HCT116 (cell line): ENCODE data around the gene CES3. TPM values are rescaled to one million over a fixed set of nuclear protein-coding genes. Genes with fewer than 3 reads are reported as not detected.

Experiments used
- ATAC-seq: fragments of 200-7000 bp; cut with Tn5 transposase; 2 replicates; pipeline ENCODE4 v1.9.1; 2020; ENCODE audit warnings: mild to moderate bottlenecking, moderate library complexity
- BruUV-seq: library from RNA; stranded (reverse); fragments of 400-500 nt; replicated peaks from 2 replicates; lab custom pipeline; 2021; lab: Mats Ljungman, UMichigan
- CTCF ChIA-PET: fragments of 300-600 bp; sonication (Branson Sonifier 250); formaldehyde crosslinking; loops from one replicate; lab custom pipeline; 2021; ENCODE audit warnings: antibody characterized with exemption; lab: Charles Lee
- POLR2A ChIA-PET: fragments of 300-600, 350-600 bp; sonication (Branson Sonifier 250); formaldehyde crosslinking; loops from one replicate; lab custom pipeline; 2021; ENCODE audit warnings: antibody characterized with exemption; lab: Charles Lee
- RAD21 ChIA-PET, 2 experiments: fragments of 300-600 bp; sonication (Branson Sonifier 250); formaldehyde crosslinking; loops; one replicate each; lab custom pipeline; 2023; ENCODE audit warnings: low total read pairs in 2 of 2; ENCODE audit not compliant: uncharacterized antibody in 2 of 2, unreplicated experiment in 2 of 2, low non-redundant PET in 1 of 2; lab: Charles Lee
- DNase-seq: peaks from one replicate; pipeline ENCODE4 v3.0.0-alpha.2; 2010; ENCODE audit warnings: low read depth, low spot score
- H2AFZ ChIP-seq: fragments of 200-600 bp; shearing (Covaris generic), sonication (generic); 2 replicates; pipeline ENCODE4 v1.6.1; 2017; ENCODE audit warnings: low read depth, mixed run types, mixed read lengths, antibody characterized with exemption, low read length; ENCODE audit not compliant: poor library complexity, severe bottlenecking
- H3K27ac ChIP-seq: 2 replicates; pipeline ENCODE4 v1.5.1; 2012; ENCODE audit warnings: low read depth, low read length
- H3K27me3 ChIP-seq: fragments of 200-600 bp; sonication (generic); 2 replicates; pipeline ENCODE4 v1.6.1; 2016; ENCODE audit warnings: mixed run types, low read length, mixed read lengths; ENCODE audit not compliant: insufficient read depth
- H3K36me3 ChIP-seq, 2 experiments: fragments of 200-500 bp in 1 of 2; fragments of 200-600 bp in 1 of 2; sonication (Bioruptor generic) in 1 of 2; sonication (generic) in 1 of 2; 2 replicates each; pipeline versions ENCODE4 v1.5.1 to v1.6.1; 2014 to 2016; ENCODE audit warnings: low read length in 2 of 2, inconsistent platforms in 1 of 2, mixed read lengths in 1 of 2, mixed run types in 1 of 2; ENCODE audit not compliant: insufficient read depth in 2 of 2, control insufficient read depth in 1 of 2
- H3K4me1 ChIP-seq, 2 experiments: fragments of 200-600 bp in 1 of 2; sonication (generic) in 1 of 2; 2 replicates each; pipeline versions ENCODE4 v1.5.1 to v1.6.1; 2012 to 2017; ENCODE audit warnings: low read length in 2 of 2, inconsistent platforms in 1 of 2, mild to moderate bottlenecking in 1 of 2, mixed read lengths in 1 of 2, mixed run types in 1 of 2, moderate library complexity in 1 of 2; ENCODE audit not compliant: insufficient read depth in 2 of 2, control insufficient read depth in 1 of 2
- H3K4me2 ChIP-seq: fragments of 200-600 bp; sonication (generic); 2 replicates; pipeline ENCODE4 v1.6.1; 2017; ENCODE audit warnings: mixed run types, low read length, mixed read lengths
- H3K4me3 ChIP-seq, 2 experiments: fragments of 200-600 bp in 1 of 2; sonication (generic) in 1 of 2; replicated peaks in 1 of 2; 2 replicates each; pipeline ENCODE4 v1.5.1; 2011 to 2016; ENCODE audit warnings: low read length in 2 of 2, control low read depth in 1 of 2, low read depth in 1 of 2, mild to moderate bottlenecking in 1 of 2, mixed read lengths in 1 of 2, mixed run types in 1 of 2
- H3K79me2 ChIP-seq: fragments of 200-600 bp; sonication (generic); 2 replicates; pipeline ENCODE4 v1.6.1; 2017; ENCODE audit warnings: mild to moderate bottlenecking, mixed run types, low read length, moderate library complexity, mixed read lengths; ENCODE audit not compliant: insufficient read depth
- H3K9ac ChIP-seq: fragments of 200-600 bp; sonication (generic); 2 replicates; pipeline ENCODE4 v1.6.1; 2016; ENCODE audit warnings: low read length, mixed read lengths
- H3K9me2 ChIP-seq: fragments of 200-600 bp; sonication (generic), shearing (Covaris generic); 2 replicates; pipeline ENCODE4 v1.6.1; 2017; ENCODE audit warnings: mixed run types, mild to moderate bottlenecking, moderate library complexity; ENCODE audit not compliant: insufficient read depth
- H3K9me3 ChIP-seq, 2 experiments: fragments of 200-500 bp in 1 of 2; fragments of 200-600 bp in 1 of 2; sonication (Bioruptor generic) in 1 of 2; sonication (generic) in 1 of 2; 2 replicates each; pipeline ENCODE4 v1.6.1; 2014 to 2017; ENCODE audit warnings: low read length in 2 of 2, mixed read lengths in 2 of 2, inconsistent platforms in 1 of 2, low read depth in 1 of 2, mild to moderate bottlenecking in 1 of 2, mixed run types in 1 of 2, moderate library complexity in 1 of 2; ENCODE audit not compliant: control insufficient read depth in 1 of 2, insufficient read depth in 1 of 2
- H4K20me1 ChIP-seq: fragments of 200-600 bp; sonication (generic), shearing (Covaris generic); 2 replicates; pipeline ENCODE4 v1.6.1; 2017; ENCODE audit warnings: mixed run types, mild to moderate bottlenecking, moderate library complexity; ENCODE audit not compliant: insufficient read depth
- CBX3 ChIP-seq: IDR thresholded peaks from 2 replicates; pipeline ENCODE4 v1.6.1; 2012; ENCODE audit warnings: low read depth
- CEBPB ChIP-seq: IDR thresholded peaks from 2 replicates; pipeline ENCODE4 v1.6.1; 2012; ENCODE audit warnings: low read depth
- CTCF ChIP-seq, 3 experiments: fragments of 200-600 bp in 1 of 3; sonication (generic) in 1 of 3; IDR thresholded peaks in 2 of 3; conservative IDR thresholded peaks in 1 of 3; 2 replicates each; pipeline ENCODE4 v1.5.1; 2012 to 2017; ENCODE audit warnings: low read depth in 2 of 3, low read length in 2 of 3, antibody characterized with exemption in 1 of 3, borderline replicate concordance in 1 of 3, control low read depth in 1 of 3, mild to moderate bottlenecking in 1 of 3, mixed read lengths in 1 of 3, mixed run types in 1 of 3, moderate library complexity in 1 of 3; ENCODE audit not compliant: insufficient read depth in 1 of 3
- ELF1 ChIP-seq: IDR thresholded peaks from 2 replicates; pipeline ENCODE4 v1.6.1; 2012; ENCODE audit warnings: low read depth, borderline replicate concordance
- EZH2 ChIP-seq: fragments of 200-600 bp; sonication (generic); IDR thresholded peaks from 2 replicates; pipeline ENCODE4 v1.6.1; 2017; ENCODE audit warnings: antibody characterized with exemption, mixed run types
- EZH2phosphoT487 ChIP-seq: fragments of 200-600 bp; IDR thresholded peaks from 2 replicates; pipeline ENCODE4 v1.6.1; 2018; ENCODE audit warnings: antibody characterized with exemption, borderline replicate concordance
- JUND ChIP-seq: IDR thresholded peaks from 2 replicates; pipeline ENCODE4 v1.6.1; 2012
- MAX ChIP-seq: IDR thresholded peaks from 2 replicates; pipeline ENCODE4 v1.6.1; 2012
- POLR2A ChIP-seq: IDR thresholded peaks from 2 replicates; pipeline ENCODE4 v1.7.0; 2011; ENCODE audit warnings: borderline replicate concordance; ENCODE audit not compliant: insufficient read depth, insufficient read length; ENCODE audit errors: extremely low read depth
- RAD21 ChIP-seq: IDR thresholded peaks from 2 replicates; pipeline ENCODE4 v1.6.1; 2012; ENCODE audit warnings: low read depth, mild to moderate bottlenecking
- SIN3A ChIP-seq: IDR thresholded peaks from 2 replicates; pipeline ENCODE4 v1.6.1; 2012; ENCODE audit warnings: low read depth
- SP1 ChIP-seq: IDR thresholded peaks from 2 replicates; pipeline ENCODE4 v1.6.1; 2012; ENCODE audit warnings: low read depth
- SRF ChIP-seq: IDR thresholded peaks from 2 replicates; pipeline ENCODE4 v1.6.1; 2012; ENCODE audit warnings: low read depth
- TCF7L2 ChIP-seq: IDR thresholded peaks from 2 replicates; pipeline ENCODE4 v1.7.0; 2011; ENCODE audit warnings: borderline replicate concordance, inconsistent platforms; ENCODE audit not compliant: insufficient read depth, insufficient read length; ENCODE audit errors: extremely low read depth
- YY1 ChIP-seq: IDR thresholded peaks from 2 replicates; pipeline ENCODE4 v1.6.1; 2011; ENCODE audit warnings: low read length, low read depth, moderate library complexity, mild to moderate bottlenecking; ENCODE audit not compliant: insufficient replicate concordance; ENCODE audit errors: extremely low read depth
- ZFX ChIP-seq: fragments of 450-650 bp; IDR thresholded peaks from 2 replicates; pipeline ENCODE4 v1.6.1; 2017
- ZNF274 ChIP-seq: fragments of 200-500 bp; sonication (Bioruptor generic); IDR thresholded peaks from 2 replicates; pipeline ENCODE4 v1.6.1; 2014; ENCODE audit warnings: mild to moderate bottlenecking, low read depth, low read length, inconsistent platforms
- intact Hi-C: fragments of 100-400 bp; cut with micrococcal nuclease; formaldehyde crosslinking; loops from 2 replicates; pipeline ENCODE4 v1.10.0; 2022
- total RNA-seq: library from RNA; stranded (reverse); gene quantifications from one replicate; pipeline ENCODE4 v1.2.1, GENCODE V29; 2021; ENCODE audit not compliant: unreplicated experiment
- TF ChIP-seq, protein P1 (sequence below): IDR thresholded peaks from 2 replicates; pipeline ENCODE4 v1.6.1; 2011; ENCODE audit warnings: mild to moderate bottlenecking, low read length, moderate library complexity; ENCODE audit not compliant: insufficient replicate concordance; ENCODE audit errors: extremely low read depth

The CES3 gene
- total RNA-seq, 1 experiment from 2014 or later: 10.8 TPM

DNA sequence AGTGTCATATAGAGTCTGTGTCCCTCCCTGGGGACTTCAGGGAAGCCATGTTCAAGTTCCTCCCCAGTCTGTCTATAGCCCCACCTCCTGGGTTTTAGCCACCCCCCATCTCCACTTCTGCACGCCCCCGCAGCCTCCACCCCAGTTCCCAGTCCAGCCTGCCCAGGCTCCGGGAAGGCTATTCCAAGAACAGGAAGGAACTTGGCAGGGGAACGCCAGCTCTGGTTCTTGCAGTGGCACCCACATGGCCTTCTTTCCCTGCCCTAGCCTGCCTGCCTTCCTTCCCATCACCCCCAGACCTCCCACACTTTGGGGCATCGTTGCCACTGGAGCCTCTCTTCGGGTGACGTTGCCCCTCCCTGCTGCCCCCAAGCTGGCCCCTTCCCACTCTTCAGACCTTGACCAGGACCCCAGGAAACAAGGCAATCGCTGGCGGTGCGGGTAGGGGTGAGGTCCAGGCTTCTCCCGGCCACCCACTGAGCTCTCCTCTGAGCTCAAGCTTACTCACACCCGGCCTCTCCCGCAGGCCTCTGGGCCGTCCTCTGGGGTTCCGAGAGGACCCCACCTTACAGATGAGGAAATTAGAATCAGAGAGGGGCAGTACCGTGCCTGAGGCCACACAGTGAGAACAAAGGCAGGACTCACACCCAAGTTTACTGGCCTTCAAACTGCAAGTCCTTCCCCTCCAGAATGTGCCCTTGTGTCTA lies 18.1 kb downstream of the CES3 start:
- H2AFZ ChIP-seq: no peak overlapping the region

More for the DNA sequence above, 18.1 kb downstream of the CES3 start:
- RAD21 ChIA-PET: no interaction called here
- intact Hi-C loops: no loop called here
- no peaks in the 10 kb centered on the region for H3K9me2 ChIP-seq
- peaks cover 6 to 23% of the 10 kb centered on the region in 2 experiments; a peak in 3 of 4 replicates for H3K4me1 ChIP-seq
- H3K79me2 ChIP-seq: no peaks in the 10 kb centered on the region
- H3K9ac ChIP-seq: no peak overlapping the region
- CTCF ChIA-PET: interaction anchor here (1.3 to 1.9 kb wide), 3 partner anchors 39 to 206 kb away, joined by 3 to 7 read pairs (median 5); no protein-coding TSS in a partner anchor
- BruUV-seq: no TSS peak
- no peaks in the 10 kb centered on the region for H3K9me3 ChIP-seq
- no peaks in the 10 kb centered on the region for H4K20me1 ChIP-seq
- no peaks in the 10 kb centered on the region for H3K27me3 ChIP-seq
- H3K36me3 ChIP-seq: no peaks in the 10 kb centered on the region
- no peak overlapping the region for H3K4me3 ChIP-seq
- H3K4me2 ChIP-seq: peak overlapping the region; percentile 30
- no peak overlapping the region; the same call in 1 of the 2 replicates for H3K27ac ChIP-seq
- peak; percentile 44 for ATAC-seq
- TF ChIP-seq ZFX (no peak), CEBPB (no peak), SIN3A (no peak), CBX3 (no peak), POLR2A (no peak), SP1 (no peak), CTCF (IDR thresholded peaks at IDR 0.05 in 2 of 3, conservative IDR thresholded peaks at IDR 0.05 in 1 of 3; ENCODE audit: borderline replicate concordance in 1 of 3, insufficient read depth in 1 of 3, low read depth in 2 of 3, low read length in 2 of 3) (no peak), RAD21 (no peak), ZNF274 (no peak), SRF (no peak), YY1 (no peak), EZH2 (no peak), EZH2phosphoT487 (no peak), MAX (no peak), TCF7L2 (no peak), ELF1 (no peak), JUND (no peak)
- TF ChIP-seq, protein P1, sequence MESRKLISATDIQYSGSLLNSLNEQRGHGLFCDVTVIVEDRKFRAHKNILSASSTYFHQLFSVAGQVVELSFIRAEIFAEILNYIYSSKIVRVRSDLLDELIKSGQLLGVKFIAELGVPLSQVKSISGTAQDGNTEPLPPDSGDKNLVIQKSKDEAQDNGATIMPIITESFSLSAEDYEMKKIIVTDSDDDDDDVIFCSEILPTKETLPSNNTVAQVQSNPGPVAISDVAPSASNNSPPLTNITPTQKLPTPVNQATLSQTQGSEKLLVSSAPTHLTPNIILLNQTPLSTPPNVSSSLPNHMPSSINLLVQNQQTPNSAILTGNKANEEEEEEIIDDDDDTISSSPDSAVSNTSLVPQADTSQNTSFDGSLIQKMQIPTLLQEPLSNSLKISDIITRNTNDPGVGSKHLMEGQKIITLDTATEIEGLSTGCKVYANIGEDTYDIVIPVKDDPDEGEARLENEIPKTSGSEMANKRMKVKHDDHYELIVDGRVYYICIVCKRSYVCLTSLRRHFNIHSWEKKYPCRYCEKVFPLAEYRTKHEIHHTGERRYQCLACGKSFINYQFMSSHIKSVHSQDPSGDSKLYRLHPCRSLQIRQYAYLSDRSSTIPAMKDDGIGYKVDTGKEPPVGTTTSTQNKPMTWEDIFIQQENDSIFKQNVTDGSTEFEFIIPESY: no peak
- TF ChIP-seq, all 23 proteins: peak for 0
- POLR2A ChIA-PET: no interaction called here
- no peak for DNase-seq
